Osteoblast (primary cell): ENCODE measurements around the gene ARL14EPL. TPM values are rescaled to one million over a fixed set of nuclear protein-coding genes. Genes with fewer than 3 reads are reported as not detected.

ENCODE experiments used
- DNase-seq: peaks from one replicate; pipeline ENCODE4 v3.0.0; 2011; ENCODE audit warnings: low spot score, mixed read lengths; ENCODE audit not compliant: insufficient read length; ENCODE audit errors: missing footprints
- H2AFZ ChIP-seq: 2 replicates; pipeline ENCODE4 v1.6.0; 2011; ENCODE audit warnings: mild to moderate bottlenecking, low read length
- H3K27ac ChIP-seq: 2 replicates; pipeline ENCODE4 v1.5.1; 2011; ENCODE audit warnings: mild to moderate bottlenecking, low read depth, low read length, moderate library complexity
- H3K27me3 ChIP-seq: 2 replicates; pipeline ENCODE4 v1.6.0; 2012; ENCODE audit warnings: mild to moderate bottlenecking, control low read depth, inconsistent platforms, low read length, moderate library complexity; ENCODE audit not compliant: insufficient read depth
- H3K36me3 ChIP-seq: 2 replicates; pipeline ENCODE4 v1.5.1; 2011; ENCODE audit warnings: mild to moderate bottlenecking, low read length, control low read depth, moderate library complexity; ENCODE audit not compliant: insufficient read depth
- H3K4me1 ChIP-seq: 2 replicates; pipeline ENCODE4 v1.5.1; 2011; ENCODE audit warnings: mild to moderate bottlenecking, low read length, control low read depth, moderate library complexity; ENCODE audit not compliant: insufficient read depth
- H3K4me2 ChIP-seq: 2 replicates; pipeline ENCODE4 v1.6.0; 2011; ENCODE audit warnings: mild to moderate bottlenecking, low read length; ENCODE audit not compliant: insufficient read depth
- H3K4me3 ChIP-seq: fragments of 200-600 bp; sonication (generic); 3 replicates; pipeline ENCODE4 v1.5.1; 2012; ENCODE audit warnings: mild to moderate bottlenecking, low read length, inconsistent platforms; ENCODE audit not compliant: insufficient read depth
- H3K79me2 ChIP-seq: 2 replicates; pipeline ENCODE4 v1.6.0; 2012; ENCODE audit warnings: mild to moderate bottlenecking, low read length, control low read depth, inconsistent platforms; ENCODE audit not compliant: insufficient read depth
- H3K9me3 ChIP-seq: 2 replicates; pipeline ENCODE4 v1.5.1; 2011; ENCODE audit warnings: low read depth, low read length, control low read depth
- H4K20me1 ChIP-seq: 2 replicates; pipeline ENCODE4 v1.6.0; 2012; ENCODE audit warnings: mild to moderate bottlenecking, low read length, control low read depth; ENCODE audit not compliant: insufficient read depth
- total RNA-seq: library from RNA; depleted of rRNA; stranded (reverse); fragments of >200 nt; gene quantifications from 2 replicates; pipeline ENCODE4 v1.2.3, GENCODE V29; 2012
- TF ChIP-seq, protein P1 (sequence below): IDR thresholded peaks from 2 replicates; pipeline ENCODE4 v1.5.1; 2011; ENCODE audit warnings: mild to moderate bottlenecking, low read depth, low read length, moderate library complexity; ENCODE audit errors: extremely low read depth

ARL14EPL gene
- total RNA-seq, 1 donor, result not detected

DNA sequence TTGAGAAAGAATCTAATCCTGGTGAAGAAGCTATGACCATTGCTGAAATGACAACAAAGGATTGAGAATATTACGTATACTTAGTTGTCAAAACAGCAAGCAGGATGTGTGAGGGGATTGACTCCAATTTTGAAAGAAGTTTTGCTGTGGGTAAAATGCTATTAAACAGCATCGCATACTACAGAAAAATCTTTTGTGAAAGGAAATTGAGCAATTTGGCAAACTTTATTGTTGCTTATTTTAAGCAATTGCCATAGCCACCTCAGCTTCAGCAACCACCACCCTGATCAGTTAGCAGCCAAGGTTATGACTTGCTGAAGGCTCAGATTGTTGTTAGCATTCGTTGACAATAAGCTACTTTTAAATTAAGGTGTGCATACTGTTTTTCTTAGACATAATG is 22.5 kb upstream of the ARL14EPL start:
- H3K27ac ChIP-seq, result no peak overlapping the region

DNA sequence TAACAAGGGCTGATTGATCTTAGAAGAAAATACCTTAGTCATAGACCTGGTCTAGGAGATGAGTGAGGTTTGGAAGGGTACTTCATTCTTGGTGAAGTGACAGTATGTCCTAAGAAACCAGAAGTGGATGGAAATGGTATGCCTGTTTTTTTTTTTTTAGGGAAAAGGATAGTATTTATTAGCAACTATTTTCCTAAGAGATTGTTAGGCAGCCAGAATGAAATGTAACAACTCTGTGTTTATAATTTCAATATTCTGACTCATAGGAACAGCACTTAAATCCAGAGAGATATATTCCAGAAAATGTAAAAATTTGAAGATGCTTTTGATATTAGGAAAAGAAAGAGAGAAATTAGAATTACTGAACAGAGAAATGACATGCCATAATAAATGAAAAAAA is 21.2 kb upstream of the ARL14EPL start:
- Histone ChIP-seq H3K27ac (no peak overlapping the region), H3K27me3 (no peaks in the 10 kb centered on the region), H3K79me2 (no peaks in the 10 kb centered on the region), H3K4me2 (no peak overlapping the region), H3K4me1 (no peaks in the 10 kb centered on the region), H3K9me3 (no peaks in the 10 kb centered on the region), H4K20me1 (no peaks in the 10 kb centered on the region), H2AFZ (no peak overlapping the region), H3K36me3 (no peaks in the 10 kb centered on the region), H3K4me3 (no peak overlapping the region)
- TF ChIP-seq, protein P1, sequence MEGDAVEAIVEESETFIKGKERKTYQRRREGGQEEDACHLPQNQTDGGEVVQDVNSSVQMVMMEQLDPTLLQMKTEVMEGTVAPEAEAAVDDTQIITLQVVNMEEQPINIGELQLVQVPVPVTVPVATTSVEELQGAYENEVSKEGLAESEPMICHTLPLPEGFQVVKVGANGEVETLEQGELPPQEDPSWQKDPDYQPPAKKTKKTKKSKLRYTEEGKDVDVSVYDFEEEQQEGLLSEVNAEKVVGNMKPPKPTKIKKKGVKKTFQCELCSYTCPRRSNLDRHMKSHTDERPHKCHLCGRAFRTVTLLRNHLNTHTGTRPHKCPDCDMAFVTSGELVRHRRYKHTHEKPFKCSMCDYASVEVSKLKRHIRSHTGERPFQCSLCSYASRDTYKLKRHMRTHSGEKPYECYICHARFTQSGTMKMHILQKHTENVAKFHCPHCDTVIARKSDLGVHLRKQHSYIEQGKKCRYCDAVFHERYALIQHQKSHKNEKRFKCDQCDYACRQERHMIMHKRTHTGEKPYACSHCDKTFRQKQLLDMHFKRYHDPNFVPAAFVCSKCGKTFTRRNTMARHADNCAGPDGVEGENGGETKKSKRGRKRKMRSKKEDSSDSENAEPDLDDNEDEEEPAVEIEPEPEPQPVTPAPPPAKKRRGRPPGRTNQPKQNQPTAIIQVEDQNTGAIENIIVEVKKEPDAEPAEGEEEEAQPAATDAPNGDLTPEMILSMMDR, result no peak
- DNase-seq, result no peak

More for the DNA sequence above, 22.5 kb upstream of the ARL14EPL start:
- no peaks in the 10 kb centered on the region for H4K20me1 ChIP-seq
- no peaks in the 10 kb centered on the region for H3K79me2 ChIP-seq
- no peak overlapping the region for H3K4me3 ChIP-seq
- H2AFZ ChIP-seq, result no peak overlapping the region
- no peaks in the 10 kb centered on the region for H3K4me1 ChIP-seq
- TF ChIP-seq, protein P1, result no peak
- DNase-seq, result no peak
- H3K4me2 ChIP-seq, result no peak overlapping the region
- no peaks in the 10 kb centered on the region for H3K9me3 ChIP-seq
- H3K27me3 ChIP-seq, result no peaks in the 10 kb centered on the region
- H3K36me3 ChIP-seq, result no peaks in the 10 kb centered on the region

DNA sequence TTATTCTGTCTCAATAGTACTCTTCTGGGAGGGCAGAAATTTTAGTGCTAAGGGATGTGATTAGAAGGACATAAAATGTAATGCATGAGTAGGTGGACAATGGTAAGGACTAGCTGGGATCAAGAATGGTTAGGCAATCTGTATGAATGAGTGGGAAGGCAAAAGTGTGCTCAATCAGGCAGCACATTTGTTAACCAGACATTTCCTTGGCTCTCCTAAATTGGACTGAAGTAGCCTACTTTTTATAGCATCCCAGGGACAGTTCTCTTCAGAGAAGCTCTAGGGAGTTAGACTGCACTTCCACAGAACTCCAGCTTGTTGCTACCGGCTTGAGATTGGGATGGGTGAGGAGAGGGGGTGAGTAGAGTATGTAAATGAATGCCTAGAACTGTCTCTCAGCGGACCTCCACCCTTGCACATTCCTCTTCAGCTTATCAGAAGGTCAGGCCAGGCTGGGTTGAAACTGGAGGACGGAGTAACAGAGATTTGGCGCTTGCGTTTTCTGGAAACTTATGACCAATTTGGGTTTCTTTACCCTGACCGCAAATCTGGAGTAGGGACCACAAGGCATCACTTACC is 19.0 kb upstream of the ARL14EPL start:
- H3K27ac ChIP-seq, result no peak overlapping the region
- H3K4me3 ChIP-seq, result no peak overlapping the region
- TF ChIP-seq, protein P1, result no peak
- H3K4me2 ChIP-seq, result no peak overlapping the region
- no peaks in the 10 kb centered on the region for H3K4me1 ChIP-seq
- no peaks in the 10 kb centered on the region for H3K9me3 ChIP-seq
- no peak overlapping the region for H2AFZ ChIP-seq
- no peak for DNase-seq
- no peaks in the 10 kb centered on the region for H4K20me1 ChIP-seq
- H3K79me2 ChIP-seq, result no peaks in the 10 kb centered on the region
- no peaks in the 10 kb centered on the region for H3K36me3 ChIP-seq
- no peaks in the 10 kb centered on the region for H3K27me3 ChIP-seq

DNA sequence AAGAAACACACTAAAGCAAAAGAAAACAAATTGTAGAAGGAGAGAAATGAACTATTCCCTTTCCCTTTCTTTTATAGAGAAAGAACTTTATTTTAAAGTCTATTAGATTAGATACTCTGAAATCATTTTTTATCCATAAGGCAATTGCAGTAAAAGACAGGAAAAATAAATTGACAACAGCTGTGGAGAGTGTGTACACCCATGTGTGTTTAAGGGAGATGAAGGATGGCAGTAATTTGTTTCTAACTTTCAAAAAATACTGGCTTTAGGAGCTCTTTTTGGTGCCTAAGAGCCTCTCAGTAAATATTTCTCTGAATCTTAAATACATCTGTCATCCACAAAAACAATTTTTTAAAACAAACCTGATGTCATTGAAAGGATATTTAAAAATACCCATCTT is 18.3 kb upstream of the ARL14EPL start:
- DNase-seq, result no peak

More for the DNA sequence above, 18.3 kb upstream of the ARL14EPL start:
- Histone ChIP-seq H3K79me2 (no peaks in the 10 kb centered on the region), H4K20me1 (no peaks in the 10 kb centered on the region), H3K4me2 (no peak overlapping the region), H2AFZ (no peak overlapping the region), H3K27me3 (no peaks in the 10 kb centered on the region), H3K4me1 (no peaks in the 10 kb centered on the region), H3K9me3 (no peaks in the 10 kb centered on the region), H3K36me3 (no peaks in the 10 kb centered on the region), H3K4me3 (no peak overlapping the region), H3K27ac (no peak overlapping the region)
- TF ChIP-seq, protein P1, result no peak
